GM12878 (cell line): ENCODE data around the gene OGA. TPM values are rescaled to one million over a fixed set of nuclear protein-coding genes. Genes with fewer than 3 reads are reported as not detected.

ENCODE experiments used
- ATAC-seq: fragments of 200-7000 bp; cut with Tn5 transposase; 3 replicates; pipeline ENCODE4 v1.9.1; 2020; ENCODE audit warnings: mild to moderate bottlenecking, moderate library complexity
- BruUV-seq: library from RNA; stranded (reverse); fragments of 400-500 nt; replicated peaks from 2 replicates; lab custom pipeline; 2021; lab: Mats Ljungman, UMichigan
- CTCF ChIA-PET: fragments of 300-600 bp; sonication (Branson Sonifier 250); formaldehyde crosslinking; extraction: SDS; loops from one replicate; lab custom pipeline; 2021; ENCODE audit warnings: inconsistent platforms; lab: Yijun Ruan, JAX
- POLR2A ChIA-PET: fragments of 350-600 bp; formaldehyde crosslinking; extraction: SDS; loops from one replicate; lab custom pipeline; 2021; ENCODE audit warnings: inconsistent platforms; lab: Charles Lee
- RAD21 ChIA-PET: fragments of 300-600 bp; sonication (Branson Sonifier 250); formaldehyde crosslinking; loops from one replicate; lab custom pipeline; 2023; ENCODE audit warnings: antibody characterized with exemption; ENCODE audit not compliant: unreplicated experiment; lab: Charles Lee
- SMC1A ChIA-PET: fragments of 300-600 bp; sonication (Branson Sonifier 250); formaldehyde crosslinking; loops from one replicate; lab custom pipeline; 2023; ENCODE audit not compliant: unreplicated experiment, uncharacterized antibody; lab: Charles Lee
- DNase-seq: peaks from one replicate; pipeline ENCODE4 v3.0.0-alpha.2; 2011; ENCODE audit warnings: low read depth, low spot score
- FAIRE-seq: peaks from 3 replicates; lab custom pipeline; 2011; peaks lifted over from hg19 to GRCh38; lab: Jason Lieb, UNC
- H2AFZ ChIP-seq: 2 replicates; pipeline ENCODE4 v1.6.0; 2011; ENCODE audit warnings: low read depth, low read length, control low read depth; ENCODE audit not compliant: control insufficient read depth
- H3K27ac ChIP-seq: 2 replicates; pipeline ENCODE4 v1.5.1; 2011; ENCODE audit warnings: control low read depth; ENCODE audit not compliant: control insufficient read depth, insufficient read depth
- H3K27me3 ChIP-seq, 2 experiments: replicated peaks in 1 of 2; 2 replicates each; pipeline versions ENCODE4 v1.6.0 to v1.6.1; 2011; ENCODE audit warnings: low read length in 1 of 2; ENCODE audit not compliant: control insufficient read depth in 2 of 2, insufficient read depth in 2 of 2
- H3K36me3 ChIP-seq, 2 experiments: 2 replicates each; pipeline ENCODE4 v1.5.1; 2011; ENCODE audit warnings: low read length in 1 of 2; ENCODE audit not compliant: control insufficient read depth in 2 of 2, insufficient read depth in 2 of 2
- H3K4me1 ChIP-seq: 2 replicates; pipeline ENCODE4 v1.6.1; 2011; ENCODE audit warnings: mild to moderate bottlenecking, low read length, moderate library complexity, mixed read lengths; ENCODE audit not compliant: control insufficient read depth, insufficient read depth
- H3K4me2 ChIP-seq: 2 replicates; pipeline ENCODE4 v1.6.0; 2011; ENCODE audit warnings: control low read depth; ENCODE audit not compliant: control insufficient read depth, insufficient read depth
- H3K4me3 ChIP-seq: fragments of 200-600 bp; sonication (generic); 2 replicates; pipeline ENCODE4 v1.5.1; 2016
- H3K79me2 ChIP-seq: 2 replicates; pipeline ENCODE4 v1.6.0; 2011; ENCODE audit warnings: low read length; ENCODE audit not compliant: control insufficient read depth, insufficient read depth
- H3K9ac ChIP-seq: 2 replicates; pipeline ENCODE4 v1.8.0; 2011; ENCODE audit warnings: low read length, control low read depth, mixed read lengths; ENCODE audit not compliant: control insufficient read depth, insufficient read depth
- H3K9me3 ChIP-seq: replicated peaks from 3 replicates; pipeline ENCODE4 v1.5.1; 2011; ENCODE audit warnings: mild to moderate bottlenecking, low read length; ENCODE audit not compliant: control insufficient read depth, insufficient read depth
- H4K20me1 ChIP-seq: 2 replicates; pipeline ENCODE4 v1.6.0; 2011; ENCODE audit not compliant: control insufficient read depth, insufficient read depth
- CREM ChIP-seq: IDR thresholded peaks from 2 replicates; pipeline ENCODE4 v1.6.1; 2014; ENCODE audit warnings: antibody characterized with exemption, low read depth
- DPF2 ChIP-seq: fragments of 450-650 bp; IDR thresholded peaks from 2 replicates; pipeline ENCODE4 v1.6.1; 2017; ENCODE audit warnings: mild to moderate bottlenecking
- E4F1 ChIP-seq: fragments of 450-650 bp; IDR thresholded peaks from 2 replicates; pipeline ENCODE4 v1.6.1; 2018; ENCODE audit warnings: borderline replicate concordance, mild to moderate bottlenecking; ENCODE audit not compliant: partially characterized antibody
- MEF2A ChIP-seq: IDR thresholded peaks from 2 replicates; pipeline ENCODE4 v1.6.1; 2011; ENCODE audit warnings: low read depth, mild to moderate bottlenecking, low read length, moderate library complexity; ENCODE audit not compliant: insufficient read depth
- PBX3 ChIP-seq: IDR thresholded peaks from 2 replicates; pipeline ENCODE4 v1.6.1; 2011; ENCODE audit warnings: mild to moderate bottlenecking, low read depth, low read length, moderate library complexity; ENCODE audit not compliant: insufficient replicate concordance
- PKNOX1 ChIP-seq: fragments of 450-650 bp; IDR thresholded peaks from 2 replicates; pipeline ENCODE4 v1.6.1; 2016; ENCODE audit warnings: mild to moderate bottlenecking
- POLR2AphosphoS5 ChIP-seq: IDR thresholded peaks from 2 replicates; pipeline ENCODE4 v1.6.1; 2011; ENCODE audit warnings: mild to moderate bottlenecking, low read length, inconsistent platforms
- SPI1 ChIP-seq: IDR thresholded peaks from 2 replicates; pipeline ENCODE4 v1.6.1; 2011; ENCODE audit warnings: low read depth, mild to moderate bottlenecking, low read length, moderate library complexity, borderline replicate concordance; ENCODE audit not compliant: insufficient read depth
- STAT1 ChIP-seq: fragments of 450-650 bp; conservative IDR thresholded peaks from 2 replicates; pipeline ENCODE4 v1.6.1; 2014; ENCODE audit warnings: antibody characterized with exemption, mild to moderate bottlenecking
- SUZ12 ChIP-seq: fragments of 200-600 bp; sonication (generic); IDR thresholded peaks from one replicate; pipeline ENCODE4 v1.6.1; 2018; ENCODE audit warnings: antibody characterized with exemption, mild to moderate bottlenecking; ENCODE audit not compliant: unreplicated experiment
- WRNIP1 ChIP-seq: IDR thresholded peaks from 2 replicates; pipeline ENCODE4 v1.6.1; 2011; ENCODE audit warnings: low read depth, low read length, improper control_type of control experiment, borderline replicate concordance
- ZNF207 ChIP-seq: fragments of 450-650 bp; IDR thresholded peaks from 2 replicates; pipeline ENCODE4 v1.6.1; 2014; ENCODE audit warnings: antibody characterized with exemption, mild to moderate bottlenecking, borderline replicate concordance
- WGBS: methylation state at CpG from one replicate; pipeline ENCODE4 v1.1.6; 2016; ENCODE audit warnings: low lambda C conversion rate; ENCODE audit not compliant: insufficient replicate concordance, insufficient coverage; ENCODE audit errors: missing lambda C conversion rate; 5-methylcytosine and 5-hydroxymethylcytosine counted together
- in situ Hi-C: fragments of 300-500 bp; cut with MboI; formaldehyde crosslinking; loops from 9 replicates; pipeline ENCODE4 v1.14.3; 2018; ENCODE audit warnings: mixed read lengths
- intact Hi-C: fragments of 100-400 bp; cut with micrococcal nuclease; formaldehyde crosslinking; loops from one replicate; pipeline ENCODE4 v1.14.2; 2022; ENCODE audit not compliant: unreplicated experiment
- polyA plus RNA-seq, 11 experiments: library from polyadenylated mRNA; depleted of rRNA in 4 of 11; unstranded in 6 of 11; stranded (reverse) in 5 of 11; fragments of >200 nt; fragmentation: Nextera tagmentation in 4 of 11; fragmentation: Illumina TruSeq in 1 of 11; extraction: Ambion mirVana in 4 of 11; extraction: Trizol in 1 of 11; gene quantifications; 1 replicate in 1 of 11; 2 replicates in 10 of 11; pipeline versions ENCODE4 v1.2.1 to v1.2.3, GENCODE V29; 2011 to 2016; ENCODE audit warnings: inconsistent platforms in 2 of 11, missing spikeins in 2 of 11, low read depth in 1 of 11
- total RNA-seq, 4 experiments: library from RNA; depleted of rRNA in 3 of 4; stranded (reverse); fragments of >200 nt in 3 of 4; fragmentation: Illumina TruSeq in 1 of 4; extraction: Trizol in 1 of 4; gene quantifications; 2 replicates each; pipeline versions ENCODE4 v1.2.1 to v1.2.3, GENCODE V29; 2013 to 2021

Gene OGA
- total and polyA plus RNA-seq, 10 of the 15 experiments (the other 5 are each of a cell fraction or from before 2014, with no cell fraction given): 23.0 to 145 (median 85.2) TPM

GRCh38 chr10:101851411-101852116 lies 33.3 kb upstream of the OGA start:
- Histone ChIP-seq H3K9ac (no peak overlapping the region), H2AFZ (no peak overlapping the region), H3K79me2 (no peaks in the 10 kb centered on the region), H3K4me3 (no peak overlapping the region), H3K4me1 (no peaks in the 10 kb centered on the region), H4K20me1 (no peaks in the 10 kb centered on the region), H3K27ac (no peak overlapping the region), H3K9me3 (no peaks in the 10 kb centered on the region), H3K4me2 (no peak overlapping the region), H3K27me3 (no peaks in the 10 kb centered on the region), H3K36me3 (peaks cover 0 to 5% of the 10 kb centered on the region in 2 experiments; a peak in 2 of 4 replicates)
- ChIA-PET POLR2A (interaction anchor here (0.6 to 1.3 kb wide), 3 partner anchors 10 to 202 kb away, joined by 3 read pairs; no protein-coding TSS in a partner anchor), RAD21 (interaction anchor here (1.5 kb wide), 1 partner anchor 11 kb away, joined by 6 read pairs; no protein-coding TSS in a partner anchor), SMC1A (interaction anchor here (0.6 to 1.5 kb wide), 5 partner anchors 31 to 236 kb away, joined by 3 to 4 read pairs (median 3); no protein-coding TSS in a partner anchor), CTCF (interaction anchor here (0.9 to 17.0 kb wide), 4 partner anchors 12 to 166 kb away, joined by 3 to 398 read pairs (median 82); partner anchors contain the start of gene KCNIP2)
- ATAC-seq (no peak), FAIRE-seq (no peak), DNase-seq (no peak)
- 100% methylated on average over 4 of the region's 4 CpGs for WGBS
- no TSS peak for BruUV-seq
- no peak for TF ChIP-seq WRNIP1
- TF ChIP-seq ZNF207: no peak
- TF ChIP-seq PBX3: no peak
- no peak for TF ChIP-seq SPI1
- TF ChIP-seq CREM: no peak
- TF ChIP-seq E4F1: no peak
- TF ChIP-seq DPF2: no peak
- TF ChIP-seq SUZ12: no peak
- no peak for TF ChIP-seq POLR2AphosphoS5
- no peak for TF ChIP-seq PKNOX1
- no peak for TF ChIP-seq STAT1
- no peak for TF ChIP-seq MEF2A
- intact Hi-C loops (no loop called here), in situ Hi-C loops (no loop called here)
